Measurements from ENCODE around the gene IFFO2. TPM values are rescaled to one million over a fixed set of nuclear protein-coding genes. Genes with fewer than 3 reads are reported as not detected.

IFFO2 gene
- polyA plus RNA-seq, 12 donors = 3.6 to 27.6 (median 5.3) TPM; not detected in 1

GRCh38 chr1:18973446-18973955 lies 17.0 kb upstream of the IFFO2 start:
- DNase-seq = no peak

GRCh38 chr1:18972991-18973390 lies 16.5 kb upstream of the IFFO2 start:
- DNase-seq = no peak

GRCh38 chr1:18972531-18972930 lies 16.1 kb upstream of the IFFO2 start:
- DNase-seq = no peak

GRCh38 chr1:18970762-18971161 lies 14.3 kb upstream of the IFFO2 start:
- no peak for DNase-seq

- no peak for DNase-seq
These were observed 13.9 kb upstream of the IFFO2 start for GRCh38 chr1:18970358-18970757.

GRCh38 chr1:18967066-18967690 lies 10.7 kb upstream of the IFFO2 start:
- no peak for DNase-seq

GRCh38 chr1:18965206-18966173 lies 9.0 kb upstream of the IFFO2 start:
- no peak for DNase-seq

GRCh38 chr1:18963968-18964367 lies 7.5 kb upstream of the IFFO2 start:
- no peak for DNase-seq

- DNase-seq = no peak
These were observed 6.6 kb upstream of the IFFO2 start for GRCh38 chr1:18962855-18963737.

GRCh38 chr1:18962121-18962721 lies 5.7 kb upstream of the IFFO2 start:
- no peak for DNase-seq

- DNase-seq = no peak
These were observed 4.3 kb upstream of the IFFO2 start for GRCh38 chr1:18960821-18961220.

- no peak for DNase-seq
These were observed 3.9 kb upstream of the IFFO2 start for GRCh38 chr1:18960409-18960808.

- DNase-seq = no peak
These were observed 3.1 kb upstream of the IFFO2 start for GRCh38 chr1:18959591-18959990.

- no peak for DNase-seq
These were observed 1.2 kb upstream of the IFFO2 start for GRCh38 chr1:18957532-18958300.

GRCh38 chr1:18957136-18957521 lies 653 bp upstream of the IFFO2 start:
- DNase-seq = no peak

GRCh38 chr1:18955441-18956192 lies 859 bp downstream of the IFFO2 start:
- no peak for DNase-seq

GRCh38 chr1:18955131-18955440 lies 1.4 kb downstream of the IFFO2 start:
- no peak for DNase-seq

GRCh38 chr1:18954270-18955071 lies 2.0 kb downstream of the IFFO2 start:
- no peak for DNase-seq

- DNase-seq = no peak
These were observed 2.7 kb downstream of the IFFO2 start for GRCh38 chr1:18953731-18954231.
